Hepatocyte (in vitro differentiated cells): ENCODE measurements around the gene ODF2. TPM values are rescaled to one million over a fixed set of nuclear protein-coding genes. Genes with fewer than 3 reads are reported as not detected.

Experiments
- DNase-seq: peaks from one replicate; pipeline ENCODE4 v3.0.0-alpha.2; 2016; ENCODE audit warnings: low spot score
- H2AFZ ChIP-seq: fragments of 200-600 bp; sonication (generic); 2 replicates; pipeline ENCODE4 v1.6.0; 2016; ENCODE audit warnings: antibody characterized with exemption, mild to moderate bottlenecking
- H3K27ac ChIP-seq: fragments of 200-600 bp; sonication (generic); 2 replicates; pipeline ENCODE4 v1.5.1; 2016; ENCODE audit warnings: mild to moderate bottlenecking
- H3K27me3 ChIP-seq: fragments of 200-600 bp; sonication (generic); 2 replicates; pipeline ENCODE4 v1.6.1; 2016
- H3K36me3 ChIP-seq: fragments of 200-600 bp; sonication (generic); replicated peaks from 2 replicates; pipeline ENCODE4 v1.5.1; 2016; ENCODE audit warnings: low read depth; ENCODE audit not compliant: insufficient read depth
- H3K4me1 ChIP-seq: fragments of 200-600 bp; sonication (generic); 2 replicates; pipeline ENCODE4 v1.5.1; 2016; ENCODE audit warnings: mild to moderate bottlenecking, moderate library complexity; ENCODE audit not compliant: insufficient read depth
- H3K4me2 ChIP-seq: fragments of 200-600 bp; sonication (generic); 2 replicates; pipeline ENCODE4 v1.6.0; 2016
- H3K4me3 ChIP-seq: fragments of 200-600 bp; sonication (generic); 2 replicates; pipeline ENCODE4 v1.5.1; 2016; ENCODE audit warnings: mild to moderate bottlenecking
- H3K79me2 ChIP-seq: fragments of 200-600 bp; sonication (generic); 2 replicates; pipeline ENCODE4 v1.6.0; 2017; ENCODE audit warnings: mild to moderate bottlenecking
- H3K9me2 ChIP-seq: fragments of 200-600 bp; sonication (generic); replicated peaks from 2 replicates; pipeline ENCODE4 v1.6.0; 2017; ENCODE audit warnings: mild to moderate bottlenecking; ENCODE audit not compliant: insufficient read depth
- H3K9me3 ChIP-seq: fragments of 200-600 bp; sonication (generic); 2 replicates; pipeline ENCODE4 v1.5.1; 2016; ENCODE audit warnings: low read depth, mild to moderate bottlenecking
- H4K20me1 ChIP-seq: fragments of 200-600 bp; sonication (generic); 2 replicates; pipeline ENCODE4 v1.6.0; 2016; ENCODE audit warnings: mild to moderate bottlenecking; ENCODE audit not compliant: insufficient read depth, poor library complexity, severe bottlenecking
- EZH2 ChIP-seq: fragments of 200-600 bp; sonication (generic); IDR thresholded peaks from 2 replicates; pipeline ENCODE4 v1.6.1; 2016; ENCODE audit warnings: antibody characterized with exemption, mild to moderate bottlenecking, borderline replicate concordance
- EZH2phosphoT487 ChIP-seq: fragments of 200-600 bp; sonication (generic); IDR thresholded peaks from one replicate; pipeline ENCODE4 v1.6.1; 2018; ENCODE audit warnings: antibody characterized with exemption, mild to moderate bottlenecking, low read depth, moderate library complexity; ENCODE audit not compliant: unreplicated experiment, severe bottlenecking
- WGBS: methylation state at CpG from one replicate; pipeline ENCODE4 v1.1.6; 2016; ENCODE audit warnings: low lambda C conversion rate; ENCODE audit errors: missing lambda C conversion rate; 5-methylcytosine and 5-hydroxymethylcytosine counted together
- polyA plus RNA-seq: library from polyadenylated mRNA; unstranded; fragments of >200 nt; fragmentation: Nextera tagmentation; extraction: Ambion mirVana; gene quantifications from 2 replicates; pipeline ENCODE4 v1.2.1, GENCODE V29; 2016
- total RNA-seq: library from RNA; depleted of rRNA; stranded (reverse); fragments of >200 nt; gene quantifications from 2 replicates; pipeline ENCODE4 v1.2.3, GENCODE V29; 2014
- TF ChIP-seq, protein P1 (sequence below): fragments of 200-600 bp; sonication (generic); IDR thresholded peaks from 2 replicates; pipeline ENCODE4 v1.5.1; 2016; ENCODE audit warnings: antibody characterized with exemption, mild to moderate bottlenecking; ENCODE audit not compliant: poor library complexity

ODF2 gene
- total and polyA plus RNA-seq, 2 experiments from 2014 or later = 18.4 to 20.5 TPM

DNA sequence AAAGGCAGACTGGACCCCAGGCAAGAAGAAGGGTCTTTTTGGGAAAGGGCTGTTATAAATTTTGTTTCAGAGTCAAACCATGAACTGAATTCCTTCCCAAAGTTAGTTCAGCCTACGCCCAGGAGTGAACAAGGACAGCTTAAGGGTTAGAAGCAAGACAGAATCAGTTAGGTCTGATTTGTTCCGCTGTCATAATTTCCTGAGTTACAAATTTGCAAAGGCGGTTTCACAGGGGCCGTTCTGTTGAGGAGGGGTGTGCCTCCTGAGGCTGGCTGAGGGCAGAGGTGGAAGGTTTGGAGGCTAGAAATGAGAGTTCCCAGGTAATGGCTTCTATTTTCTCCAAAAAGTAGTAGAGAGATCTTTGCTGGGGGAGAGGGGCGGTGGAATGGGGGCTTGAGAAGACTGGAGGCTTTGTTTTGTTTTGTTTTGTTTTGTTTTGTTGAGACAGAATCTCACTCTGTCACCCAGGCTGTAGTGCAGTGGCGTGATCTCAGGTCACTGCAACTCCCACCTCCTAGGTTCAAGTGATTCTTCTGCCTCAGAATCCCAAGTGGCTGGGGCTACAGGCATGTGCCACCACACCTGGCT lies 39.3 kb upstream of the ODF2 start:
- no peak overlapping the region for H3K27ac ChIP-seq
- no peaks in the 10 kb centered on the region for H3K79me2 ChIP-seq
- H3K4me3 ChIP-seq = no peak overlapping the region
- H3K27me3 ChIP-seq = peaks cover 14% of the 10 kb centered on the region
- H3K36me3 ChIP-seq = no peaks in the 10 kb centered on the region
- WGBS = 71% methylated on average over 6 of the region's 6 CpGs
- H3K9me2 ChIP-seq = no peaks in the 10 kb centered on the region
- no peak for DNase-seq
- no peak overlapping the region for H2AFZ ChIP-seq
- H4K20me1 ChIP-seq = no peaks in the 10 kb centered on the region
- no peak overlapping the region for H3K4me2 ChIP-seq
- H3K9me3 ChIP-seq = no peaks in the 10 kb centered on the region
- TF ChIP-seq EZH2phosphoT487 = no peak
- TF ChIP-seq EZH2 = no peak
- H3K4me1 ChIP-seq = peaks cover 12% of the 10 kb centered on the region

DNA sequence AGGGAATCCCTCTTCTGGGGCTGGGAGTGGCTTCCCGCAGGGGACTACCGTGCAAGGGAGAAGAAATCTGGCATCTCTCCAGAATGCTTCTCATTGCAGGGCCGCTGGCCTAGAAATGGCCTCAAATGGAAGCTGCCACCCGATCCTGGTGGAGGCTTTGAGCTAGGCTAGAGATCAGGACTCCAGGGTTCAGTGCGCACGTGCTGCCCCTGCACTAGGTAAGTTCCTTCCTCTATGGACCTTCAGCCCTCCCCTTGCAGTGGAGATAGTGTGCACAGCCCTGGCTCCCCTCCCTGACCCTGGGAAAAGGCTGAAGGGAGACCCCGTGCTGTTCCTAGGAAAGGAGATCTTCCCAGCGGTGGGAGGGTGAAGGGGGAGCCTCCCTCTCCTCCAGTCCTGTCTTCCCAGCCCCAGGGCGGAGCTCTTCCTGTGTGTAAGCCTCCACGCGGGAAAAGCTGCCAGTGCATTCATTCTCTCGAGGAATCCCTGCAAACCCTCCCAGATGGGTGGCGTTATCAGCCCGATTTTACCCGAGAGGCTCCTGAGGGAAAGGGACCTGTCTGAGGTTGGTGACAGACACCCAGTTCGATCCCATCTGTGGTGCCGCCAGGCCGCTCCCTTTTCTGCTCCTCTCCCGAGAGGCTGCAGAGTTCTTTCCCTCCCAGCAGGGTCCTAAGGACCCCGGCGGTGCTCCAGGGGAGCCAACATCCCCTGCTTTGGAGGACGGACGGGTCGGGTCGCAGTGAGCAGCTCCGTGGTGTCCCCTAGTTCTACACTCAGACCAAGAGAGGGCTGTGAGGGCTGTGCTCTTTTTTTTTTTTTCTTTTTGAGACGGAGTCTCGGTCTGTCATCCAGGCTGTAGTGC lies 36.5 kb upstream of the ODF2 start:
- no peaks in the 10 kb centered on the region for H3K9me2 ChIP-seq
- H3K79me2 ChIP-seq = no peaks in the 10 kb centered on the region
- no peaks in the 10 kb centered on the region for H3K36me3 ChIP-seq
- TF ChIP-seq EZH2phosphoT487 (no peak), EZH2 (no peak)
- TF ChIP-seq, protein P1, sequence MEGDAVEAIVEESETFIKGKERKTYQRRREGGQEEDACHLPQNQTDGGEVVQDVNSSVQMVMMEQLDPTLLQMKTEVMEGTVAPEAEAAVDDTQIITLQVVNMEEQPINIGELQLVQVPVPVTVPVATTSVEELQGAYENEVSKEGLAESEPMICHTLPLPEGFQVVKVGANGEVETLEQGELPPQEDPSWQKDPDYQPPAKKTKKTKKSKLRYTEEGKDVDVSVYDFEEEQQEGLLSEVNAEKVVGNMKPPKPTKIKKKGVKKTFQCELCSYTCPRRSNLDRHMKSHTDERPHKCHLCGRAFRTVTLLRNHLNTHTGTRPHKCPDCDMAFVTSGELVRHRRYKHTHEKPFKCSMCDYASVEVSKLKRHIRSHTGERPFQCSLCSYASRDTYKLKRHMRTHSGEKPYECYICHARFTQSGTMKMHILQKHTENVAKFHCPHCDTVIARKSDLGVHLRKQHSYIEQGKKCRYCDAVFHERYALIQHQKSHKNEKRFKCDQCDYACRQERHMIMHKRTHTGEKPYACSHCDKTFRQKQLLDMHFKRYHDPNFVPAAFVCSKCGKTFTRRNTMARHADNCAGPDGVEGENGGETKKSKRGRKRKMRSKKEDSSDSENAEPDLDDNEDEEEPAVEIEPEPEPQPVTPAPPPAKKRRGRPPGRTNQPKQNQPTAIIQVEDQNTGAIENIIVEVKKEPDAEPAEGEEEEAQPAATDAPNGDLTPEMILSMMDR = no peak
- H4K20me1 ChIP-seq = no peaks in the 10 kb centered on the region
- DNase-seq = peak; percentile 42
- H2AFZ ChIP-seq = no peak overlapping the region
- peaks cover 12% of the 10 kb centered on the region for H3K27me3 ChIP-seq
- no peak overlapping the region for H3K4me3 ChIP-seq
- 35% methylated on average over 25 of the region's 28 CpGs for WGBS
- no peaks in the 10 kb centered on the region for H3K9me3 ChIP-seq
- peak overlapping the region; percentile 91 for H3K4me2 ChIP-seq
- no peak overlapping the region for H3K27ac ChIP-seq
- H3K4me1 ChIP-seq = peaks cover 12% of the 10 kb centered on the region

DNA sequence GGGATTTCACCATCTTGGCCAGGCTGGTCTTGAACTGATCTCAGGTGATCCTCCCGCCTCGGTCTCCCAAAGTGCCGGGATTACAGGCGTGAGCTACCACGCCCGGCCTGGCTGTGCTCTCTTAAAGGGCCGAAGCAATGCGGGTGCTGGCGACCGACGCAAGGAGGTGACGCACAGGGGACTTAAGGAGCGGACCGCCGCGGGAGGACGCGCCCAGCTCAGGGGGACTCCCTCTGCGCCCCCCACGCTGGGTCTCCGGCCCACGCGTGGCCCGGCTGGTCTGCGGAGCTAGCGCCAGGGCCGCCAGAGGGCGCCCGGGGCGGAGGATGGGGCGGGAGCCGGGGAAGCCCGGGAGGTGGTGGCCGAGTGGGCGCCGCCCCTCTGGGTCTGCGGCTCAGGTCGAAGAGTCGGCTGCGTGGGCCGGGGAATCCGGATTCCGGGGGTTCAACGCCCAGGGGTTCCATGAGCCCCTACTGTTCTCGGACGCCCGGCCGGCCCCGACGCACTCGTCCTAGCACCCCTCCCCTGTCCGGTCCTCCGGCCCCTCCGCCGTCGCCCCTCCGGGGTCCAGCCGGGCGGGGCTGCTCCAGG lies 35.7 kb upstream of the ODF2 start:
- Histone ChIP-seq H3K27ac (peak overlapping the region; percentile 76), H3K27me3 (peaks cover 9% of the 10 kb centered on the region), H3K9me2 (no peaks in the 10 kb centered on the region), H3K79me2 (no peaks in the 10 kb centered on the region), H4K20me1 (no peaks in the 10 kb centered on the region), H3K36me3 (no peaks in the 10 kb centered on the region), H3K4me2 (peak overlapping the region; percentile 91), H2AFZ (peak overlapping the region; percentile 99), H3K4me1 (peaks cover 12% of the 10 kb centered on the region), H3K9me3 (no peaks in the 10 kb centered on the region), H3K4me3 (peak overlapping the region; percentile 85)
- no peak for TF ChIP-seq EZH2phosphoT487
- TF ChIP-seq, protein P1 = peak; percentile 96
- WGBS = 1% methylated on average over 40 of the region's 59 CpGs
- peak; percentile 92 for DNase-seq
